HG02642 (cell line): ENCODE data around the gene SPINT2.
"Not testable (repeated sequence)": the region's sequence is repeated elsewhere in the genome, so short reads cannot be mapped to it uniquely, and the experiment has no call there.

Experiments
- ATAC-seq: cut with Tn5 transposase; IDR thresholded peaks from one replicate; pipeline ENCODE4 v1.9.1; 2021; ENCODE audit warnings: mild to moderate bottlenecking; ENCODE audit not compliant: unreplicated experiment, poor library complexity

The SPINT2 gene

DNA sequence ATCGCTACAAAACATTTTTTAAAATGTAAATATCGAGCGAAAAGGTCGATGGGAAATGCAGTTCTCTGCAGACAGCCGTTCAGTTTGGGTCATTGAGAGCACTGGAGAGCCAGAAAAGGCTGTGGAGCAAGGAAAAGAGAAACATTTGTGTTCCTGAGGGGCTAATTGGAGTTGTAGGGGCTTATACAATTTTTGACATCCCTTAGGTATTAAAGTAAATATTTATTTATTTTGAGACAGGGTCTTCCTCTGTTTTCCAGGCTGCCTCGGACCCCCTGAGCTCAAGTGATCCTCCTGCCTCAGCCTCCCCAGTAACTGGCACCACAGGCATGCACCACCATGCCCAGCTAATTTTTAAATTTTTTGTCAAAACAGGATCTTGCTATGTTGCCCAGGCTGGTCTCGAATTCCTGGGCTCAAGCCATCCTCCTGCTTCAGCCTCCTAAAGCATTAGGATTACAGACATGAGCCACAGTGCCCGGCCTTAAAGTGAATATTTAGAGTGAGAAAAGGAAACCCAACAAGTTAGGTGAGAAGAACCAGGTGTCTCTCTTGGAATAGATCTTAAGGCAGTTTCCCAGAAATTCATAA, 52.2 kb downstream of the SPINT2 start:
- ATAC-seq: no peak

DNA sequence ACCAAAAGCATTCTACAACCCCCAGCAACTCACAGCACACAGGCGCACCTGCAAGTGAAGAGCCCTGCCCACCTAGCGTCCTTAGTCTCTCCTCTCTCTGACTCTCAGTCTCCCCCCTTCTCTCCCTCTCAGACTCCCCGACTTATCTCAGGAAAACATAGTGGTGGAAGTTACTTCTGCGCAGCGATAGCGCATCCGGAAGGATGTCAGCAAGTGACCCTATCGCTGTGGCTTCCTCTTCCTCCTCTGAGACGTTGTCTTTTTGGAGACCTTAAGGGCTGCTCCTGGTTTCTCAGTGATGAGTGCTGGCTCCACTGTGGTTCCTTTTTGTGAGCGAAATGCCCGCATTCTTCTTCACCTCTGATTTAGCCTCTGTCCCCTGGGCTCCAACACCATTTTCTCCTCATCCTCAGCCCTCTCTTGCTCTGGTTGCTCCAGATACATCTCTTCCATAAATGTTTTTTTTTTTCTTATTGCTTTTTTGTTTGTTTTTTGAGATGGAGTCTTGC, 52.8 kb downstream of the SPINT2 start:
- ATAC-seq: no peak

DNA sequence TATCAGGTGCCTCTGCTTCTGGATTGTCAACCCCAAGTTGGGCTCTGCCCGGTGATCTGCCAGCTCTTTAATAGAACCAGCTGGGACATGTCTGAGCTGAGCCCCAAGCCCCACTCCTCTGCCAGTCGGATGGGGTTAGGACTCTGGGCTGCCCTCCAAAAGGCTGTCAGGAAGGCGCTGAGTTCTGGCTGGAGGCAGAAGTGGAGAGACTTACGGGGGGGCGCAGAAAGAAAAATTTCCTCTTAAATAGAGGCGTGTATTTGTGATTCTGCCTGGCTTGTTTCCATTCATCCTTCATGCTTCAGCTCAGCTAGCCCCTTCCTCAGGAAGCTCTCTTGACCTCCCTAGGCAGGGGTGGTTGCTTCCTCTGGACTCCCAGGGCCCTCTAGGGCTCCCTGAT, 54.3 kb downstream of the SPINT2 start:
- ATAC-seq: no peak

DNA sequence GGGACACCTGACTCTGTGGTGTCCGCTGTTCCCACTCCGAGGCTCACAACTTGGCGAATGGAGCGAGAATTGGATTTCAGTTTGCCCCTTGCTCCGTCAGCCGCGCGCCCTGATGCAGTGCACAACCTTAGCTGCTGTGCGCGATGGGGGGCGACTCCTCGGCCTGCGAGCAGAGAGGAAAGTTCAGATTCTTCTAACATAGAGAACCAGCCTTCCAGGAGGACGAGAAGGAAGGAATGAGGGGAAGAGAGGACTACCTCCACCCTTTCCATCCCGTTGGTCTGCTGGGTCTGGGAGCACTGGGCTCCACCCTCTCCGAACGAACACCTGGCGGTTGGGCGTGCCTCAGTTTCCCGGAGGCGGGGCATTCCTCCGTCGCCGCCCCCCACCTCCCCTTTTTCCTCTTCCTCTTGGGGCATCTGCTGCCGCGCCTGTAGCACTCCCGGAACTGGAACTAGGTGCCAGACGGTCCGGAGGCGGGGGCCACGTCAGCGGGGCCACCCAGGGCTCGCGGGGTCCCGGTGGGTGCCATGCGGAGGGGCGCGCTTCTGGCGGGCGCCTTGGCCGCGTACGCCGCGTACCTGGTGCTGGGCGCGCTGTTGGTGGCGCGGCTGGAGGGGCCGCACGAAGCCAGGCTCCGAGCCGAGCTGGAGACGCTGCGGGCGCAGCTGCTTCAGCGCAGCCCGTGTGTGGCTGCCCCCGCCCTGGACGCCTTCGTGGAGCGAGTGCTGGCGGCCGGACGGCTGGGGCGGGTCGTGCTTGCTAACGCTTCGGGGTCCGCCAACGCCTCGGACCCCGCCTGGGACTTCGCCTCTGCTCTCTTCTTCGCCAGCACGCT, 55.3 kb downstream of the SPINT2 start, which contains the start of gene KCNK6:
TSS of gene KCNK6 (plus strand) at position 425 of the 838 bp plus-strand sequence. CDS start at position 531, 106 bp downstream.
- no peak for ATAC-seq

DNA sequence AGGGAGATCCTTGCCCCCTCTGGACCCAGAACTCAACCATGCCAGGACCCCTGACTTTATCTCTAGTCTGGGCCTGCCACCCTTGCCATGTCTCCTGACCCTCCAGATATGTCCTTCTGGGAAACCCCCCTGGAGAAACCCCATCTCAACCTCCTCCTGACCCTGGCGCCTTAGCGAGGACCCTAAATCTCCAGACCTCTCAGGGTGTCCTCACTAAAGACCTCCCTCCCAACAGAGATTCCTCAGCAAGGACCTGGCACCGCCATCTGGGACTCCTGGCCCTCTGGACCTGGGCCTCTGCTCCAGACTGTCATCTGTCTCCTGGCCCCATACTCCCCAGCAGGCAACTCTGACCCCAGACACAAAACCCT, 56.6 kb downstream of the SPINT2 start:
- ATAC-seq: no peak

DNA sequence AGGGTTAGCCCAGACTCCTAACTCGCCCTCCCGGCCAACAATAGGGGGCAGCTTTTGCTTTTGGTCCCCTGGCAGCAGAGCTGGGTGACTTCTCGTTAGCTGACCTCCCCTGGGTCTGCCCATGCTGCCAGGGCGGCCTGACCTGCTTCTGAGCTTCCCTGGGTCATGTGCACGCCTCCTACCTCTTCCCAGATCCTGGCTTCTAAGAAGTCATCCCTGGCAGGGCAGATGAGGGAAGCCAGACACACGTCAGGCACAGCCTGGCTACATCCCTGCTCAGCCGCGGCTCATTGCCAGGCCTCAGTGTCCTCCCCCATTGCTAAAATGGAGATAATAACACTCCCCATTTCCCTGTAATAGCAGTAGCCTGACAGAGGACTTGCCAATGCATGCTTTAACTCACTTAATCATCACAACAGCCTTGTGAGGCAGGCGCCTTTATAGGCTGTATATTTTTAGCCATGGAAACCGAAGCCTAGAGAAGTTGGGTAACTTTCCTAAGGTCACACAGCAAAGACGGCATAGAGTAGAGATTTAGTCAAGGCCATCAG, 57.3 kb downstream of the SPINT2 start:
- no peak for ATAC-seq

DNA sequence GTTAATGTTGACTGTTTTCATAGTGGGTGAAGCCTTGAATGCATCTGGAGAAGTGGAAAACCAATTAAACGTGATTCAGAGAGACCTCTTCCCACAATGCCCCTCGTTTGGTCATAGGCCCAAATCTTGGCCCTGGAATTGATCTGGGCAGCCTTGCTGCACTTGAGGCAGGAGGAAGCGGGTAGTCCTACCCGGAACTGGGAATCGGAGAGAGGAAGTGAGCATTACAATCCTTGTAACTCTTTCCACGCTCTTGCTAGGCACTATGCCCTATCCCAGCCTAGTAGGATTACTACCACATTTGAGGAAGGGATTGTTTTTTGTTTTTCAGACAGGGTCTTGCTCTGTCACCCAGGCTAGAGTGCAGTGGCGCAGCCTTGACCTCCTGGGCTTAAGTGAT, 58.9 kb downstream of the SPINT2 start:
- ATAC-seq: no peak

DNA sequence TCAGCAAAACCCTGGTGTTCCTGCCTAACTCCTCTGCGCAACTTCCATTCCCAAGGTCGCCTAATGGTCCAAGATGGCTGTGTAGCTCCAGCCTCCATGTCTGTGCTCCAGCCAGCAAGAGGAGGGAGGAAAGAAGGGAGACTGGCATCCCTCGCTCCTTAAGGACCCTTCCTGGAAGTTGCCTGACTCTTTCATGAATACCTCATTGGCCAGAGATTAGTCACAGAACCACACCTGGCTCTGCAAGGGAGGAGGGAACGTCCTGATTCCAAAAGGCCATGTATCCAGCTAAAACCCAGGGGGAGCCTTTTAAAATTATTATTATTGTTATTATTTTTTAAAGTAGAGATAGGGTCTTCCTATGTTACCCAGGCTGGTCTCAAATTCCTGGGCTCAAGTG, 60.1 kb downstream of the SPINT2 start:
- ATAC-seq: no peak

DNA sequence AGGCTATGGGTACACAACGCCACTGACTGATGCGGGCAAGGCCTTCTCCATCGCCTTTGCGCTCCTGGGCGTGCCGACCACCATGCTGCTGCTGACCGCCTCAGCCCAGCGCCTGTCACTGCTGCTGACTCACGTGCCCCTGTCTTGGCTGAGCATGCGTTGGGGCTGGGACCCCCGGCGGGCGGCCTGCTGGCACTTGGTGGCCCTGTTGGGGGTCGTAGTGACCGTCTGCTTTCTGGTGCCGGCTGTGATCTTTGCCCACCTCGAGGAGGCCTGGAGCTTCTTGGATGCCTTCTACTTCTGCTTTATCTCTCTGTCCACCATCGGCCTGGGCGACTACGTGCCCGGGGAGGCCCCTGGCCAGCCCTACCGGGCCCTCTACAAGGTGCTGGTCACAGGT, 62.2 kb downstream of the SPINT2 start:
- no peak for ATAC-seq

DNA sequence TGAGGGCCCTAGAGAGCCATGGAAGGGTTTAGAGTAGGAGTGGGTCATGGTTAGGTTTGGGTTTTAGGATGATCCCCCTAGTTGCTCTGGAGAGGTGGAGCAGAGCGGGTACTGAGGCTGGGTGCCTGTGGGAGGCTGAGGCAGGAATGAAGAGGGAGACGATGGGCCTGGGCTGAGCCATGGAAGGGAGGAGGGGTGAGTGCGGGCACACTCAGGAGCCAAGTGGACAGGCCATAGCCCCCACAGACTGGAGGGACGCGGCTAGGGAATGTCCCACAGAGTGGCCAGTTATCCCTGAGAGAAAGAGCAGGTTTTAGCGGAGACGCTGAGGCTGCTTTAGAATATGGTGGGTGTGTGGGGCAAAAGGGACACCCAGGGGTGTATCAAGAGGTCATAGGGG, 65.3 kb downstream of the SPINT2 start:
- ATAC-seq: no peak

DNA sequence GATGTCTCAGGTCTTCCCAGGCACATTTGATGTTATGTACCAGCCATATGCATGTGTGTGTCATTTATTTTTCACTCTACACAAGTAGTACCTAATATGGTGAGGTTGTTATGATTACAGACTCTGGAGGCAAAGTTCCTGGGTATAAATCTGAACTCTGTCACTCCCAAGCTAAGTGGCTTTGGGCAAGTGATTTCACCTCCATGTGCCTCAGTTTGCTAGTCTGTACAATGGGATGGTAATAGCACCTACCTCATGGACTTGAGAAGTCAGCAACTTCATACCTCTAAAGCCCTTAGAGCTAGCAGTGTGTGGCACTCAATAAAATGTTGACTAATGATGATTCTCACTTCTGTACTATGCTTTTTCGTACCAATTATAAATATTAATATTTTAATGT, 67.4 kb downstream of the SPINT2 start:
- ATAC-seq: no peak

DNA sequence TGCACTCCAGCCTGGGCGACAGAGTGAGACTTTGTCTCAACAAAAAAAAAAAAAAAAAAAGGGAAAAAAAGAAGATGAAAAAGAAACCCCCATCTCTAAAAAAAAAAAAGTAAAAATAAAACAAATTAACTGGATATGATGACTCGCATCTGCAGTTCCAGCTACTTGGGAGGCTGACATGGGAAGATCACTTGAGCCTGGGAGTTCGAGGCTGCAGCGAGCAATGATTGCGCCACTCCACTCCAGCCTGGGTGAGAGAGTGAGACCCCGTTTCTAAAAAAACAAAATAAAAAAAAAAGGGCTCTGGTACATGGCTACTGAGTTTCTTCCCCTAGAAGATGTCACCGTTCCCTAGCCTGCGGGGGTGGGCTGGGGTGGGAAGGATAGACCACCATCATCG, 68.9 kb downstream of the SPINT2 start:
- ATAC-seq: no peak

DNA sequence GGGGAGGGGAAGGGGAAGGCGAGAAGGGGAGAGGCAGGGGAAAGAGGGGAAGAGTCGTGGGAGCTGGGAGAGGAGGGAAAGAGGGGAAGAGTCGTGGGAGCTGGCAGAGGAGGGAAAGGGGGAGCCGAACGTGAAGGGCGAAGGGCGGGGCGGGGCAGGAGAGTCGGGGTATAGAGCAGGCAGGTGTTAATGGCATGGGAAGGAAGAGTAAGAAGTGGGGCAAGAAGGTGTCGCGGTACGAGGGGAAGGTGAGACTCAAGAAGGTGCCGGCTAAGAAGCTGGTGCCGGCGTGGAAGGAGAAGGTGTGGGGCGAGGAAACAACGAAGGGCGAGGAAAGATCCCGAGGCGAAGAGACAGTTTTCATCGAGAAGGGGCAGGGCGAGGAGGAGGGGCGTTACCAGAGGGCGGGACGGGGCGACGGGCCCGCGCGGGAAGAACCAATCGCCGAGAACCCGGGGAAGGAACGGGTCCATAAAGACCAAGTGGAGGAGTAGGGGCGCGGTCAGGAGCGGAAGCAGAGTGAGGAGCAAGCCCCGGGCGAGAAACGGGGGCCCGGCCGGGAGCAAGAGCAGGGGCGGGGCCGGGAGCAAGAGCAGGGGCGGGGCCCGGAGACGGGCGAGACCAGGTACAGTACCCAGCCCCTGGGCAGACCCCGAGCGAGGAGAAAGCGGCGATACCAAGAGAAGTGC, 71.7 kb downstream of the SPINT2 start:
- ATAC-seq: peak; percentile 76

DNA sequence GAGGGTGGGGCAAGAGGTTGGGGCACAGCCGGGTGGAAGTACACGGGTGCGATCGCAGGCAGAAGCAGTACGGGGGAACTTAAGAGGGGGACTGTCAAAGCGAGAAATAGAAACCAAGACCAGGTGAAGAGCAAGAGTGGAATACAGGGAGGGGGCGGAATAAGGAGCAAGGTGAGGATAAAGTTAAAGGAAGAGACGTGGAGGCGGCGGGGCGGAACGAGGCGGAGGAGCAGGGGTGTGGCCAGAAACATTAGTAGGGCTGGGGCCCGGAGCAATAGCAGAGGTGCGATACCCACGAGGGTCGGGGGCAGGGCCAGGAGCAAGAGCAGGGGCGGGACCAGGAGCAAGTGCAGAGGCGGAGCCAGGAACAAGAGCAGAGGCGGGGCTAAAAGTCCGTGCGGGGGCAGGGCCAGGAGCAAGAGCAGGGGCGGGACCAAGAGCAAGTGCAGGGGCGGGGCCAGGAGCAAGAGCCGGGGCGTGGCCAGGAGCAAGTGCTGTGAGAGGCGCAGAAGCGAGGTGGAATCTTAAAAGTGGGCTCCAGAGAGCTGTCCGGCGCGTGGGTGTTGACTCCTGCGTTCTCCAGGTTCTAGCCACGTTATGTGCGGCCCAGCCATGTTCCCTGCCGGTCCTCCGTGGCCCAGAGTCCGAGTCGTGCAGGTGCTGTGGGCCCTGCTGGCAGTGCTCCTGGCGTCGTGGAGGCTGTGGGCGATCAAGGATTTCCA, 72.4 kb downstream of the SPINT2 start:
- peak; percentile 57 for ATAC-seq

DNA sequence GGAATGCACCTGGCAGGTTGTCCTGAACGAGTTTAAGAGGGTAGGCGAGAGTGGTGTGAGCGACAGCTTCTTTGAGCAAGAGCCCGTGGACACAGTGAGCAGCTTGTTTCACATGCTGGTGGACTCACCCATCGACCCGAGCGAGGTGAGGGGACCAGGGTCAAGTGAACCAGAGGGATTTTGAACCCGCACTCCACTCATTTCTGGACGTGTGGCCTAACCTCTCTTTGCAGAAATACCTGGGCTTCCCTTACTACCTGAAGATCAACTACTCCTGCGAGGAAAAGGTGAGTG, 72.9 kb downstream of the SPINT2 start:
- ATAC-seq: no peak

DNA sequence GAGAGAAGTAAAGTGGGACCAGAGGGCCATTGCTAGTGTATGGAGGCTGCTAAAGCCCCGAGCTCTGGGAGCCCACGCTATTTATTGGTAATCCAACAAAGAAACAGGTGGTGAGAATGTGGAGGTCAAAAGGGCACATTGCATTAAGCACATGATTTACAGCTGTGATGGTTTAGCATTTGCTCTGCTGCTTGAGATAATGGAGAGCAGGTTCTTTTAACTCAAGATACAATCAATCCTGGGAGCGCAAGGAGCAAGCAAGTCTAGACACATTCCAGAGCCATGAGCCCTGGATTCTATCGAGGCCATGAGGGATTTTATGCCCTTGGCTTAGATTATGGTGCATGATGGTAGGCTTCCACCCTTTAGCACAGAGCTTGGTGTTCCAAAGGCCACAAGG, 74.6 kb downstream of the SPINT2 start:
- ATAC-seq: not testable (repeated sequence)

DNA sequence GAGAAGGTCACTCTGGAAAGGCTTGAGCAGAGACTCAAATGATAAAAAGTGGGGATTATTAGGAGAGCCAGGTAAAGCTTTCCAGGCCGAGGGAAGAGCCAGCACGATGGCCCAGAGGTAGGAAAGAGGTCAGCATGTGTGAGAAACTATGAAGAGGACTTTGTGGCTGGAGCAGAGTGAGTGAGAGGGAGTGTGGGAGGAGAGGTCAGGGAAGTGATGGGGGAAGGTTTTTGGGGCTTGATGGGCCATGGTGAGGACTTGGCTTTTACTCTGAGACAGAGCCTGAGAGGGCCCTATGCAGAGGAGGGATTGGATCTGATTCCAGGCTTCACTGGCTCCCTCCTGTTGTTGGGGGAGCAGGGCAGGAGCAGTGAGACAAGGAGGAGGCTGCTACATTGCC, 76.6 kb downstream of the SPINT2 start:
- ATAC-seq: no peak
